Measurements from ENCODE around the gene ATP6AP2. TPM values are rescaled to one million over a fixed set of nuclear protein-coding genes. Genes with fewer than 3 reads are reported as not detected.

ATP6AP2 gene
- total RNA-seq, 1 experiment from 2014 or later: 67.5 TPM

GRCh38 chrX:40632199-40632598 lies 51.4 kb downstream of the ATP6AP2 start:
- no peaks in the 10 kb centered on the region for H3K4me1 Mint-ChIP-seq
- no peak overlapping the region for H2BK12ac ChIP-seq (ENCODE audit: insufficient read length, low read depth, low read length)
- H3K36me3 Mint-ChIP-seq (ENCODE audit: insufficient read depth in 1 of 3, low read depth in 3 of 3): peaks cover 20 to 67% (median 63%) of the 10 kb centered on the region in 3 experiments; a peak in 6 of 7 replicates
- no peak overlapping the region for H3K4me3 Mint-ChIP-seq
- H2BK20ac ChIP-seq (ENCODE audit: low read depth, low read length, poor library complexity, severe bottlenecking): no peak overlapping the region
- H3K4ac ChIP-seq (ENCODE audit: low read depth, low read length): no peak overlapping the region
- H3K27ac ChIP-seq (ENCODE audit: insufficient read length, low read depth, low read length): no peak overlapping the region
- H3K9ac ChIP-seq (ENCODE audit: extremely low read depth, insufficient read length, low read length): no peak overlapping the region
- H2BK120ac ChIP-seq (ENCODE audit: low read depth, low read length, poor library complexity, severe bottlenecking): no peak overlapping the region
- H4K8ac ChIP-seq (replicated peaks; ENCODE audit: insufficient read length, low read depth, low read length): no peak overlapping the region
- H3K4me2 ChIP-seq (ENCODE audit: insufficient read depth, insufficient read length, low read length): no peak overlapping the region
- no peak overlapping the region for H3K18ac ChIP-seq (ENCODE audit: insufficient read length, low read depth, low read length)
- no peak for TF ChIP-seq CTCF (conservative IDR thresholded peaks at IDR 0.05)
- H4K20me1 ChIP-seq (ENCODE audit: control insufficient read depth, insufficient read depth, insufficient read length): no peaks in the 10 kb centered on the region
- no peak for DNase-seq
- no peaks in the 10 kb centered on the region for H3K79me1 ChIP-seq (ENCODE audit: insufficient read depth, low read depth, low read length, poor library complexity, severe bottlenecking)
- no peak overlapping the region for H3K27ac Mint-ChIP-seq
- H3K56ac ChIP-seq (ENCODE audit: insufficient read length, low read depth, low read length): no peak overlapping the region
- H3K14ac ChIP-seq (ENCODE audit: insufficient read depth, low read length): no peak overlapping the region
- no peak overlapping the region for H4K5ac ChIP-seq (ENCODE audit: insufficient read length, low read depth, low read length)
- H3K79me2 ChIP-seq (ENCODE audit: insufficient read depth, low read length): no peaks in the 10 kb centered on the region
- H3K23ac ChIP-seq (ENCODE audit: insufficient read length, low read depth, low read length): no peak overlapping the region
- WGBS (ENCODE audit: extremely low coverage, insufficient read length, low lambda C conversion rate): no CpG with 5 or more reads among the region's 4 CpGs
- H3K9me3 Mint-ChIP-seq: peaks cover 56 to 61% of the 10 kb centered on the region in 2 experiments
- H3T11ph ChIP-seq (ENCODE audit: low read length): no peak overlapping the region
- no peak overlapping the region for H2BK15ac ChIP-seq (ENCODE audit: low read depth, low read length)
- H4K91ac ChIP-seq (ENCODE audit: insufficient read length, low read depth, low read length): no peak overlapping the region
- H3K4me1 ChIP-seq (ENCODE audit: insufficient read depth, low read length): no peaks in the 10 kb centered on the region
- no peak overlapping the region for H2AFZ ChIP-seq (ENCODE audit: low read length)
- H3K27me3 Mint-ChIP-seq (ENCODE audit: low read depth): peaks cover 2% of the 10 kb centered on the region; the same call in 1 of the 2 replicates
- H3K23me2 ChIP-seq (ENCODE audit: insufficient read length, low read depth, low read length, poor library complexity, severe bottlenecking): no peaks in the 10 kb centered on the region
- H2AK5ac ChIP-seq (ENCODE audit: insufficient read length, low read length): no peak overlapping the region
- H2BK5ac ChIP-seq (ENCODE audit: insufficient read length, low read length): no peak overlapping the region
- H3K9me3 ChIP-seq (ENCODE audit: control insufficient read depth, low read depth, low read length): no peaks in the 10 kb centered on the region
- H3K27me3 ChIP-seq (ENCODE audit: insufficient read depth, low read length): no peaks in the 10 kb centered on the region
